ENCODE results near the gene HNRNPH1. TPM values are rescaled to one million over a fixed set of nuclear protein-coding genes. Genes with fewer than 3 reads are reported as not detected.
"Not testable (repeated sequence)": the region's sequence is repeated elsewhere in the genome, so short reads cannot be mapped to it uniquely, and the experiment has no call there.

The HNRNPH1 gene
- total RNA-seq, 1 experiment from 2014 or later = 587 TPM

GRCh38 chr5:179639296-179639695 is 15.8 kb upstream of the HNRNPH1 start:
- intact Hi-C loops (cut with micrococcal nuclease; ENCODE audit: unreplicated experiment); BruUV-seq (replicated peaks): not testable (repeated sequence)

GRCh38 chr5:179634370-179635172 is 11.1 kb upstream of the HNRNPH1 start:
- H3K4me3 ChIP-seq (ENCODE audit: low read depth in 2 of 2, low read length in 2 of 2); H3K9me3 ChIP-seq (ENCODE audit: control insufficient read depth, insufficient read depth, low read depth, low read length); in situ Hi-C loops (cut with HindIII; ENCODE audit: low pct_unique_long_range_greater_than_20kb, low sequenced_read_pairs); H3K36me3 ChIP-seq (ENCODE audit: control insufficient read depth, insufficient read depth, low read length); POLR2A ChIA-PET; H3K4me1 ChIP-seq (ENCODE audit: control insufficient read depth, insufficient read depth, low read length); BruUV-seq (replicated peaks); H3K27ac ChIP-seq (ENCODE audit: low read length); intact Hi-C loops (cut with micrococcal nuclease; ENCODE audit: unreplicated experiment); CTCF ChIA-PET; DNase-seq (ENCODE audit: low read depth, low spot score); H3K27me3 ChIP-seq (ENCODE audit: control insufficient read depth, insufficient read depth, low read length): not testable (repeated sequence)
- peak; percentile 98 for ATAC-seq

More at GRCh38 chr5:179639296-179639695, 15.8 kb upstream of the HNRNPH1 start:
- H3K27ac ChIP-seq (ENCODE audit: low read length); H3K36me3 ChIP-seq (ENCODE audit: control insufficient read depth, insufficient read depth, low read length); in situ Hi-C loops (cut with HindIII; ENCODE audit: low pct_unique_long_range_greater_than_20kb, low sequenced_read_pairs); POLR2A ChIA-PET; H3K4me1 ChIP-seq (ENCODE audit: control insufficient read depth, insufficient read depth, low read length); H3K4me3 ChIP-seq (ENCODE audit: low read depth in 2 of 2, low read length in 2 of 2); H3K9me3 ChIP-seq (ENCODE audit: control insufficient read depth, insufficient read depth, low read depth, low read length); H3K27me3 ChIP-seq (ENCODE audit: control insufficient read depth, insufficient read depth, low read length); CTCF ChIA-PET; ATAC-seq; DNase-seq (ENCODE audit: low read depth, low spot score): not testable (repeated sequence)

GRCh38 chr5:179633501-179634369 is 10.3 kb upstream of the HNRNPH1 start:
- ATAC-seq = peak; percentile 5; the same call in 1 of the 2 replicates
- H3K9me3 ChIP-seq (ENCODE audit: control insufficient read depth, insufficient read depth, low read depth, low read length); intact Hi-C loops (cut with micrococcal nuclease; ENCODE audit: unreplicated experiment); H3K4me1 ChIP-seq (ENCODE audit: control insufficient read depth, insufficient read depth, low read length); POLR2A ChIA-PET; in situ Hi-C loops (cut with HindIII; ENCODE audit: low pct_unique_long_range_greater_than_20kb, low sequenced_read_pairs); DNase-seq (ENCODE audit: low read depth, low spot score); BruUV-seq (replicated peaks); H3K27me3 ChIP-seq (ENCODE audit: control insufficient read depth, insufficient read depth, low read length); H3K36me3 ChIP-seq (ENCODE audit: control insufficient read depth, insufficient read depth, low read length): not testable (repeated sequence)
- Histone ChIP-seq H3K4me3 (ENCODE audit: low read depth in 2 of 2, low read length in 2 of 2) (peak overlapping the region; percentile 44 to 62), H3K27ac (ENCODE audit: low read length) (peak overlapping the region; percentile 76)
- CTCF ChIA-PET = interaction anchor here (1.5 kb wide), 1 partner anchor 10 kb away, joined by 5 read pairs; the partner anchor contains the start of gene HNRNPH1

GRCh38 chr5:179624841-179625271 is 1.4 kb upstream of the HNRNPH1 start:
- in situ Hi-C loops (cut with HindIII; ENCODE audit: low pct_unique_long_range_greater_than_20kb, low sequenced_read_pairs) = no loop called here
- Histone ChIP-seq H3K4me1 (ENCODE audit: control insufficient read depth, insufficient read depth, low read length) (peaks cover 16% of the 10 kb centered on the region), H3K27ac (ENCODE audit: low read length) (peak overlapping the region; percentile 98), H3K36me3 (ENCODE audit: control insufficient read depth, insufficient read depth, low read length) (peaks cover 28% of the 10 kb centered on the region), H3K4me3 (ENCODE audit: low read depth in 2 of 2, low read length in 2 of 2) (peak overlapping the region; percentile 65 to 99), H3K27me3 (ENCODE audit: control insufficient read depth, insufficient read depth, low read length) (no peaks in the 10 kb centered on the region), H3K9me3 (ENCODE audit: control insufficient read depth, insufficient read depth, low read depth, low read length) (no peaks in the 10 kb centered on the region)
- no TSS peak for BruUV-seq (replicated peaks)
- ChIA-PET POLR2A (no interaction called here), CTCF (no interaction called here)
- intact Hi-C loops (cut with micrococcal nuclease; ENCODE audit: unreplicated experiment) = no loop called here
- TF ChIP-seq REST (IDR thresholded peaks at IDR 0.05; ENCODE audit: insufficient read depth in 1 of 2, low read depth in 2 of 2, low read length in 1 of 2) = no peak
- TF ChIP-seq TCF7L2 (IDR thresholded peaks at IDR 0.05; ENCODE audit: low read depth, low read length) = no peak
- TF ChIP-seq POLR2AphosphoS5 (IDR thresholded peaks at IDR 0.05; ENCODE audit: low read depth, low read length) = no peak
- TF ChIP-seq CTCF (IDR thresholded peaks at IDR 0.05) = no peak
- no peak for TF ChIP-seq SIN3A (IDR thresholded peaks at IDR 0.05; ENCODE audit: borderline replicate concordance, insufficient read depth, low read depth, low read length)
- ATAC-seq (no peak), DNase-seq (ENCODE audit: low read depth, low spot score) (no peak)
